HG02678 (cell line): ENCODE measurements around the gene RAMP3.

ENCODE experiments used
- ATAC-seq: cut with Tn5 transposase; IDR thresholded peaks from one replicate; pipeline ENCODE4 v1.9.1; 2021; ENCODE audit warnings: mild to moderate bottlenecking, moderate library complexity; ENCODE audit not compliant: unreplicated experiment

Gene RAMP3

GRCh38 chr7:45178241-45179225 is 20.9 kb downstream of the RAMP3 start:
- ATAC-seq, result no peak

GRCh38 chr7:45179666-45180065 is 22.1 kb downstream of the RAMP3 start:
- ATAC-seq, result no peak

GRCh38 chr7:45180084-45180986 is 22.7 kb downstream of the RAMP3 start:
- ATAC-seq, result no peak

GRCh38 chr7:45181286-45181960 is 23.8 kb downstream of the RAMP3 start:
- no peak for ATAC-seq

GRCh38 chr7:45181991-45182855 is 24.6 kb downstream of the RAMP3 start:
- no peak for ATAC-seq

- ATAC-seq, result no peak
These were observed 25.5 kb downstream of the RAMP3 start for GRCh38 chr7:45182856-45183710.

GRCh38 chr7:45183711-45184210 is 26.2 kb downstream of the RAMP3 start:
- no peak for ATAC-seq

- ATAC-seq, result no peak
These were observed 26.9 kb downstream of the RAMP3 start for GRCh38 chr7:45184326-45185027.

GRCh38 chr7:45185028-45185863 is 27.7 kb downstream of the RAMP3 start:
- no peak for ATAC-seq

- ATAC-seq, result no peak
These were observed 28.3 kb downstream of the RAMP3 start for GRCh38 chr7:45185864-45186250.

- no peak for ATAC-seq
These were observed 28.7 kb downstream of the RAMP3 start for GRCh38 chr7:45186261-45186813.

GRCh38 chr7:45187089-45187945 is 29.7 kb downstream of the RAMP3 start:
- ATAC-seq, result no peak

GRCh38 chr7:45187946-45188411 is 30.4 kb downstream of the RAMP3 start:
- no peak for ATAC-seq

GRCh38 chr7:45188736-45189135 is 31.1 kb downstream of the RAMP3 start:
- no peak for ATAC-seq

- no peak for ATAC-seq
These were observed 31.8 kb downstream of the RAMP3 start for GRCh38 chr7:45189151-45189970.
